DOHH2 (cell line): ENCODE results near the gene ZNFX1.

ENCODE experiments used
- EZH2phosphoT487 ChIP-seq: fragments of 200-600 bp; sonication (generic); IDR thresholded peaks from 2 replicates; pipeline ENCODE4 v1.6.1; 2017; ENCODE audit warnings: borderline replicate concordance, mild to moderate bottlenecking, antibody characterized with exemption, low read length, moderate library complexity, mixed read lengths
- TF ChIP-seq, protein P1 (sequence below): fragments of 200-600 bp; sonication (generic); IDR thresholded peaks from one replicate; pipeline ENCODE4 v1.5.1; 2014; ENCODE audit warnings: antibody characterized with exemption, mild to moderate bottlenecking, low read depth, low read length; ENCODE audit not compliant: poor library complexity, severe bottlenecking

DNA sequence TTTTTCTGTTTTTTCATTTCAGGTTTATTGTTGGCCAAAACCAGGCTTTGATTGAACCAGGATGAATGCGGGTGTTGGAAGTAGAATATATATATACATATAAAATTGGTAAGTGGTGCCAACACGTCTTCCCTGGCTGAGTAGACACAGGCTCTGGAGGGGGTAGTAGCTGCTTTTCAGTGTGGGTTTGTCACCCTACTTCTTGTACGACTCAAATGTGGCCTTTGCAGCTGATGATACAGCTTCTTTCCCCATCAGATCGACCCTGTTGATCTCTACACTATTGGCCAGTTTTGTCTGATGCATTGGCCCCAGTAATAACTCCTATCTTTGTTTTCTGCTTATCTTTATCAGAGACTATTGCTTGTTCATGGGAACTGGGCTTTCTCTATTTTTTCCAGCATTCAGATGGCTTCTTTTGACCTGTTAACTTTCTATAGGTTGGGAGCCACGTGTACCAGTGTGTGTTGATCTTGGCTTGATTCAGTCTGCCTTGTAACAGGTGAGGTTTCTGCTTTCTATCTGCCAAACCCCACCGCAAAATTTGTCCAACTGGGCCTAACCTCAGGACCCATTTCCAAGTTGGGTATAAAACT, 2.7 kb upstream of the ZNFX1 start:
- TF ChIP-seq, protein P1, sequence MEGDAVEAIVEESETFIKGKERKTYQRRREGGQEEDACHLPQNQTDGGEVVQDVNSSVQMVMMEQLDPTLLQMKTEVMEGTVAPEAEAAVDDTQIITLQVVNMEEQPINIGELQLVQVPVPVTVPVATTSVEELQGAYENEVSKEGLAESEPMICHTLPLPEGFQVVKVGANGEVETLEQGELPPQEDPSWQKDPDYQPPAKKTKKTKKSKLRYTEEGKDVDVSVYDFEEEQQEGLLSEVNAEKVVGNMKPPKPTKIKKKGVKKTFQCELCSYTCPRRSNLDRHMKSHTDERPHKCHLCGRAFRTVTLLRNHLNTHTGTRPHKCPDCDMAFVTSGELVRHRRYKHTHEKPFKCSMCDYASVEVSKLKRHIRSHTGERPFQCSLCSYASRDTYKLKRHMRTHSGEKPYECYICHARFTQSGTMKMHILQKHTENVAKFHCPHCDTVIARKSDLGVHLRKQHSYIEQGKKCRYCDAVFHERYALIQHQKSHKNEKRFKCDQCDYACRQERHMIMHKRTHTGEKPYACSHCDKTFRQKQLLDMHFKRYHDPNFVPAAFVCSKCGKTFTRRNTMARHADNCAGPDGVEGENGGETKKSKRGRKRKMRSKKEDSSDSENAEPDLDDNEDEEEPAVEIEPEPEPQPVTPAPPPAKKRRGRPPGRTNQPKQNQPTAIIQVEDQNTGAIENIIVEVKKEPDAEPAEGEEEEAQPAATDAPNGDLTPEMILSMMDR = no peak
- TF ChIP-seq EZH2phosphoT487 = no peak
